HepG2 (cell line): ENCODE measurements around the gene PDSS2. TPM values are rescaled to one million over a fixed set of nuclear protein-coding genes. Genes with fewer than 3 reads are reported as not detected.

ENCODE experiments used
- CBFB ChIP-seq: sonication (generic); formaldehyde crosslinking; IDR thresholded peaks from 2 replicates; pipeline ENCODE4 v1.4.0; 2020; ENCODE audit warnings: missing genetic modification reagents
- CEBPB ChIP-seq: IDR thresholded peaks from 2 replicates; pipeline ENCODE4 v1.6.1; 2011; ENCODE audit warnings: low read depth, low read length, improper control_type of control experiment, borderline replicate concordance
- KDM4B ChIP-seq: sonication (generic); formaldehyde crosslinking; IDR thresholded peaks from 2 replicates; pipeline ENCODE4 v1.4.0; 2020; ENCODE audit warnings: missing genetic modification reagents
- SALL1 ChIP-seq: sonication (generic); formaldehyde crosslinking; IDR thresholded peaks from 2 replicates; pipeline ENCODE4 v1.8.0; 2022; ENCODE audit warnings: mild to moderate bottlenecking, missing genetic modification reagents
- SATB2 ChIP-seq: sonication (generic); formaldehyde crosslinking; IDR thresholded peaks from 2 replicates; pipeline ENCODE4 v1.5.0; 2020; ENCODE audit warnings: missing genetic modification reagents
- SOX13 ChIP-seq, 3 experiments: fragments of 450-650 bp in 1 of 3; sonication (generic) in 1 of 3; formaldehyde crosslinking in 1 of 3; IDR thresholded peaks in 2 of 3; conservative IDR thresholded peaks in 1 of 3; 2 replicates each; pipeline versions ENCODE4 v1.5.0 to v1.6.1; 2016 to 2020; ENCODE audit warnings: antibody characterized with exemption in 1 of 3, mild to moderate bottlenecking in 1 of 3, missing compliant biosample characterization in 1 of 3, missing genetic modification reagents in 1 of 3, moderate library complexity in 1 of 3
- ZNF549 ChIP-seq: sonication (generic); formaldehyde crosslinking; IDR thresholded peaks from 2 replicates; pipeline ENCODE4 v1.5.0; 2020; ENCODE audit warnings: missing genetic modification reagents
- polyA plus RNA-seq, 8 experiments: library from polyadenylated mRNA; depleted of rRNA in 3 of 8; stranded (reverse) in 7 of 8; unstranded in 1 of 8; fragments of >200 nt; fragmentation: Illumina TruSeq in 4 of 8; extraction: Trizol in 4 of 8; gene quantifications; 2 replicates each; pipeline versions ENCODE4 v1.2.1 to v1.2.3, GENCODE V29; 2011 to 2016; ENCODE audit warnings: low read depth in 4 of 8, missing spikeins in 1 of 8, mixed read lengths in 1 of 8; ENCODE audit not compliant: insufficient read depth in 1 of 8
- total RNA-seq, 5 experiments: library from RNA; depleted of rRNA; stranded (reverse); fragments of >200 nt; fragmentation: Illumina TruSeq; extraction: Trizol; gene quantifications; 2 replicates each; pipeline ENCODE4 v1.2.3, GENCODE V29; 2016; ENCODE audit warnings: low read depth in 1 of 5
- TF ChIP-seq, protein P1 (sequence below): sonication (generic); formaldehyde crosslinking; IDR thresholded peaks from 2 replicates; pipeline ENCODE4 v1.5.0; 2020; ENCODE audit warnings: mild to moderate bottlenecking, missing genetic modification reagents
- TF ChIP-seq, protein P2 (sequence below): sonication (generic); formaldehyde crosslinking; IDR thresholded peaks from 2 replicates; pipeline ENCODE4 v1.5.0; 2020; ENCODE audit warnings: mild to moderate bottlenecking, missing genetic modification reagents
- TF ChIP-seq, protein P3 (sequence below): sonication (generic); formaldehyde crosslinking; IDR thresholded peaks from 2 replicates; pipeline ENCODE4 v1.5.0; 2020; ENCODE audit warnings: missing genetic modification reagents
- TF ChIP-seq, protein P4 (sequence below): sonication (generic); formaldehyde crosslinking; IDR thresholded peaks from 2 replicates; pipeline ENCODE4 v1.4.0; 2020; ENCODE audit warnings: mild to moderate bottlenecking, missing genetic modification reagents
- TF ChIP-seq, protein P5 (sequence below): sonication (generic); formaldehyde crosslinking; IDR thresholded peaks from 2 replicates; pipeline ENCODE4 v1.4.0; 2020; ENCODE audit warnings: mild to moderate bottlenecking, missing genetic modification reagents
- TF ChIP-seq, protein P6 (sequence below): sonication (generic); formaldehyde crosslinking; IDR thresholded peaks from 2 replicates; pipeline ENCODE4; 2020; ENCODE audit warnings: missing genetic modification reagents, mild to moderate bottlenecking, borderline replicate concordance
- TF ChIP-seq, protein P7 (sequence below): IDR thresholded peaks from 2 replicates; pipeline ENCODE4 v1.6.1; 2012; ENCODE audit warnings: low read depth, low read length, improper control_type of control experiment

The PDSS2 gene
- total and polyA plus RNA-seq, 2 of the 13 experiments (the other 11 are each of a cell fraction or from before 2014, with no cell fraction given), result 16.2 to 17.0 TPM

DNA sequence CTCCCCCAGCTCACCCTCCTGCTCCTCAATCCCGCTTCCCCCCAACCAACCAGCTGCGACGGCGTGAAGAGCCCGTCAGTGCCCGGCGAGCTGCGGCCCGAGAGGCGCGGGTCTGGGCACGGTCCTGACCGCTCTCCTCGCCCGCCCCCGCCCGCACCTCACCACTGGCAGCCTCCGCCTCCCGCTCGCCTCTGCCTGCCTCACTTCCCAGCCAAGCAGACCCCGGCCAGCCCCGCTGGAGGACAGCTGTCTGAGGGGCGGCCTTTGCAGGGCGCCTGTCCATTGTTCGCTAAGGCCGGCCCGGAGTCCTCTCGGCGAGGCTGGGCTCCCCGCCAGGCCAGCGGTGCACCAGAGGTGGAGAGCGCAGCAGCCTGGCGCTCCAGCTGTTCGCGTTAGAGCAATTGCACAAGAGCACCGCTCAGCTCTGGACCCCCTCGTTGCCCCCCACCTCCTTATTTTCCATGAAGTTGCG is 31.8 kb upstream of the PDSS2 start (continued):
- TF ChIP-seq, protein P1, sequence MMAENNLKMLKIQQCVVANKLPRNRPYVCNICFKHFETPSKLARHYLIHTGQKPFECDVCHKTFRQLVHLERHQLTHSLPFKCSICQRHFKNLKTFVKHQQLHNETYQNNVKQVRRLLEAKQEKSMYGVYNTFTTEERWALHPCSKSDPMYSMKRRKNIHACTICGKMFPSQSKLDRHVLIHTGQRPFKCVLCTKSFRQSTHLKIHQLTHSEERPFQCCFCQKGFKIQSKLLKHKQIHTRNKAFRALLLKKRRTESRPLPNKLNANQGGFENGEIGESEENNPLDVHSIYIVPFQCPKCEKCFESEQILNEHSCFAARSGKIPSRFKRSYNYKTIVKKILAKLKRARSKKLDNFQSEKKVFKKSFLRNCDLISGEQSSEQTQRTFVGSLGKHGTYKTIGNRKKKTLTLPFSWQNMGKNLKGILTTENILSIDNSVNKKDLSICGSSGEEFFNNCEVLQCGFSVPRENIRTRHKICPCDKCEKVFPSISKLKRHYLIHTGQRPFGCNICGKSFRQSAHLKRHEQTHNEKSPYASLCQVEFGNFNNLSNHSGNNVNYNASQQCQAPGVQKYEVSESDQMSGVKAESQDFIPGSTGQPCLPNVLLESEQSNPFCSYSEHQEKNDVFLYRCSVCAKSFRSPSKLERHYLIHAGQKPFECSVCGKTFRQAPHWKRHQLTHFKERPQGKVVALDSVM (CRISPR knock-in tag), result no peak; the same call in 1 of the 2 replicates
- TF ChIP-seq, protein P2, sequence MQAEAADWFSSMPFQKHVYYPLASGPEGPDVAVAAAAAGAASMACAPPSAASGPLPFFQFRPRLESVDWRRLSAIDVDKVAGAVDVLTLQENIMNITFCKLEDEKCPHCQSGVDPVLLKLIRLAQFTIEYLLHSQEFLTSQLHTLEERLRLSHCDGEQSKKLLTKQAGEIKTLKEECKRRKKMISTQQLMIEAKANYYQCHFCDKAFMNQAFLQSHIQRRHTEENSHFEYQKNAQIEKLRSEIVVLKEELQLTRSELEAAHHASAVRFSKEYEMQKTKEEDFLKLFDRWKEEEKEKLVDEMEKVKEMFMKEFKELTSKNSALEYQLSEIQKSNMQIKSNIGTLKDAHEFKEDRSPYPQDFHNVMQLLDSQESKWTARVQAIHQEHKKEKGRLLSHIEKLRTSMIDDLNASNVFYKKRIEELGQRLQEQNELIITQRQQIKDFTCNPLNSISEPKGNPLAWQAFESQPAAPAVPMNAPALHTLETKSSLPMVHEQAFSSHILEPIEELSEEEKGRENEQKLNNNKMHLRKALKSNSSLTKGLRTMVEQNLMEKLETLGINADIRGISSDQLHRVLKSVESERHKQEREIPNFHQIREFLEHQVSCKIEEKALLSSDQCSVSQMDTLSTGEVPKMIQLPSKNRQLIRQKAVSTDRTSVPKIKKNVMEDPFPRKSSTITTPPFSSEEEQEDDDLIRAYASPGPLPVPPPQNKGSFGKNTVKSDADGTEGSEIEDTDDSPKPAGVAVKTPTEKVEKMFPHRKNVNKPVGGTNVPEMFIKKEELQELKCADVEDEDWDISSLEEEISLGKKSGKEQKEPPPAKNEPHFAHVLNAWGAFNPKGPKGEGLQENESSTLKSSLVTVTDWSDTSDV, result no peak
- TF ChIP-seq, protein P3, sequence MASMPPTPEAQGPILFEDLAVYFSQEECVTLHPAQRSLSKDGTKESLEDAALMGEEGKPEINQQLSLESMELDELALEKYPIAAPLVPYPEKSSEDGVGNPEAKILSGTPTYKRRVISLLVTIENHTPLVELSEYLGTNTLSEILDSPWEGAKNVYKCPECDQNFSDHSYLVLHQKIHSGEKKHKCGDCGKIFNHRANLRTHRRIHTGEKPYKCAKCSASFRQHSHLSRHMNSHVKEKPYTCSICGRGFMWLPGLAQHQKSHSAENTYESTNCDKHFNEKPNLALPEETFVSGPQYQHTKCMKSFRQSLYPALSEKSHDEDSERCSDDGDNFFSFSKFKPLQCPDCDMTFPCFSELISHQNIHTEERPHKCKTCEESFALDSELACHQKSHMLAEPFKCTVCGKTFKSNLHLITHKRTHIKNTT (CRISPR knock-in tag), result no peak
- TF ChIP-seq SATB2 (CRISPR knock-in tag), result no peak
- TF ChIP-seq, protein P4, sequence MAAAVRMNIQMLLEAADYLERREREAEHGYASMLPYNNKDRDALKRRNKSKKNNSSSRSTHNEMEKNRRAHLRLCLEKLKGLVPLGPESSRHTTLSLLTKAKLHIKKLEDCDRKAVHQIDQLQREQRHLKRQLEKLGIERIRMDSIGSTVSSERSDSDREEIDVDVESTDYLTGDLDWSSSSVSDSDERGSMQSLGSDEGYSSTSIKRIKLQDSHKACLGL (CRISPR knock-in tag), result peak; percentile 69
- TF ChIP-seq SOX13 (IDR thresholded peaks at IDR 0.05), result no peak
- 0 out of 4 replicates have a peak, but pooled peaks of 1 of the 2 experiments have one; percentile 14 for TF ChIP-seq SOX13 (CRISPR knock-in tag; conservative IDR thresholded peaks at IDR 0.05 in 1 of 2, IDR thresholded peaks at IDR 0.05 in 1 of 2)
- TF ChIP-seq SALL1, result peak; percentile 32; the same call in 1 of the 2 replicates
- TF ChIP-seq, protein P5, sequence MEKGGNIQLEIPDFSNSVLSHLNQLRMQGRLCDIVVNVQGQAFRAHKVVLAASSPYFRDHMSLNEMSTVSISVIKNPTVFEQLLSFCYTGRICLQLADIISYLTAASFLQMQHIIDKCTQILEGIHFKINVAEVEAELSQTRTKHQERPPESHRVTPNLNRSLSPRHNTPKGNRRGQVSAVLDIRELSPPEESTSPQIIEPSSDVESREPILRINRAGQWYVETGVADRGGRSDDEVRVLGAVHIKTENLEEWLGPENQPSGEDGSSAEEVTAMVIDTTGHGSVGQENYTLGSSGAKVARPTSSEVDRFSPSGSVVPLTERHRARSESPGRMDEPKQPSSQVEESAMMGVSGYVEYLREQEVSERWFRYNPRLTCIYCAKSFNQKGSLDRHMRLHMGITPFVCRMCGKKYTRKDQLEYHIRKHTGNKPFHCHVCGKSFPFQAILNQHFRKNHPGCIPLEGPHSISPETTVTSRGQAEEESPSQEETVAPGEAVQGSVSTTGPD (CRISPR knock-in tag), result no peak
- TF ChIP-seq CBFB (CRISPR knock-in tag), result peak; percentile 46; the same call in 1 of the 2 replicates
- TF ChIP-seq, protein P6, sequence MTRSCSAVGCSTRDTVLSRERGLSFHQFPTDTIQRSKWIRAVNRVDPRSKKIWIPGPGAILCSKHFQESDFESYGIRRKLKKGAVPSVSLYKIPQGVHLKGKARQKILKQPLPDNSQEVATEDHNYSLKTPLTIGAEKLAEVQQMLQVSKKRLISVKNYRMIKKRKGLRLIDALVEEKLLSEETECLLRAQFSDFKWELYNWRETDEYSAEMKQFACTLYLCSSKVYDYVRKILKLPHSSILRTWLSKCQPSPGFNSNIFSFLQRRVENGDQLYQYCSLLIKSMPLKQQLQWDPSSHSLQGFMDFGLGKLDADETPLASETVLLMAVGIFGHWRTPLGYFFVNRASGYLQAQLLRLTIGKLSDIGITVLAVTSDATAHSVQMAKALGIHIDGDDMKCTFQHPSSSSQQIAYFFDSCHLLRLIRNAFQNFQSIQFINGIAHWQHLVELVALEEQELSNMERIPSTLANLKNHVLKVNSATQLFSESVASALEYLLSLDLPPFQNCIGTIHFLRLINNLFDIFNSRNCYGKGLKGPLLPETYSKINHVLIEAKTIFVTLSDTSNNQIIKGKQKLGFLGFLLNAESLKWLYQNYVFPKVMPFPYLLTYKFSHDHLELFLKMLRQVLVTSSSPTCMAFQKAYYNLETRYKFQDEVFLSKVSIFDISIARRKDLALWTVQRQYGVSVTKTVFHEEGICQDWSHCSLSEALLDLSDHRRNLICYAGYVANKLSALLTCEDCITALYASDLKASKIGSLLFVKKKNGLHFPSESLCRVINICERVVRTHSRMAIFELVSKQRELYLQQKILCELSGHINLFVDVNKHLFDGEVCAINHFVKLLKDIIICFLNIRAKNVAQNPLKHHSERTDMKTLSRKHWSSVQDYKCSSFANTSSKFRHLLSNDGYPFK (CRISPR knock-in tag), result peak; percentile 53; the same call in 1 of the 2 replicates
- peak; percentile 84 for TF ChIP-seq CEBPB
- TF ChIP-seq ZNF549, result no peak
- TF ChIP-seq, protein P7, sequence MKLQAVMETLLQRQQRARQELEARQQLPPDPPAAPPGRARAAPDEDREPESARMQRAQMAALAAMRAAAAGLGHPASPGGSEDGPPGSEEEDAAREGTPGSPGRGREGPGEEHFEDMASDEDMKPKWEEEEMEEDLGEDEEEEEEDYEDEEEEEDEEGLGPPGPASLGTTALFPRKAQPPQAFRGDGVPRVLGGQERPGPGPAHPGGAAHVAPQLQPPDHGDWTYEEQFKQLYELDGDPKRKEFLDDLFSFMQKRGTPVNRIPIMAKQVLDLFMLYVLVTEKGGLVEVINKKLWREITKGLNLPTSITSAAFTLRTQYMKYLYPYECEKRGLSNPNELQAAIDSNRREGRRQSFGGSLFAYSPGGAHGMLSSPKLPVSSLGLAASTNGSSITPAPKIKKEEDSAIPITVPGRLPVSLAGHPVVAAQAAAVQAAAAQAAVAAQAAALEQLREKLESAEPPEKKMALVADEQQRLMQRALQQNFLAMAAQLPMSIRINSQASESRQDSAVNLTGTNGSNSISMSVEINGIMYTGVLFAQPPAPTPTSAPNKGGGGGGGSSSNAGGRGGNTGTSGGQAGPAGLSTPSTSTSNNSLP, result no peak
- TF ChIP-seq KDM4B (CRISPR knock-in tag), result no peak
